K562 (cell line): ENCODE results near the gene MKNK1. TPM values are rescaled to one million over a fixed set of nuclear protein-coding genes. Genes with fewer than 3 reads are reported as not detected.

Experiments
- ATAC-seq: fragments of 200-7000 bp; cut with Tn5 transposase; 3 replicates; pipeline ENCODE4 v1.9.1; 2020; ENCODE audit warnings: moderate library complexity
- BruUV-seq: library from RNA; stranded (reverse); fragments of 400-500 nt; replicated peaks from 2 replicates; lab custom pipeline; 2021; lab: Mats Ljungman, UMichigan
- CTCF ChIA-PET: fragments of 300-600 bp; formaldehyde crosslinking; extraction: SDS; loops from one replicate; lab custom pipeline; 2021; ENCODE audit warnings: low intra/inter-chr PET ratio; lab: Yijun Ruan, JAX
- POLR2A ChIA-PET: fragments of 300-600, 350-650 bp; sonication (Branson Sonifier 250); formaldehyde crosslinking; extraction: SDS; loops from one replicate; lab custom pipeline; 2021; ENCODE audit warnings: antibody characterized with exemption, inconsistent platforms; lab: Yijun Ruan, JAX
- DNase-seq, 4 experiments: peaks; one replicate each; pipeline versions ENCODE4 v3.0.0 to v3.0.0-alpha.2; 2011 to 2018; ENCODE audit warnings: low spot score in 3 of 4, mixed read lengths in 3 of 4; ENCODE audit errors: extremely low read depth in 1 of 4
- FAIRE-seq: peaks from 2 replicates; lab custom pipeline; 2011; peaks lifted over from hg19 to GRCh38; lab: Jason Lieb, UNC
- H2AFZ ChIP-seq: 2 replicates; pipeline ENCODE4 v1.6.0; 2011; ENCODE audit warnings: low read depth, low read length, control low read depth, inconsistent platforms
- H3K27ac ChIP-seq: fragments of 200-600 bp; 3 replicates; pipeline ENCODE4 v1.8.0; 2011; ENCODE audit warnings: low read depth, mild to moderate bottlenecking, control low read depth, inconsistent platforms, low read length, moderate library complexity, mixed read lengths; ENCODE audit errors: extremely low read depth
- H3K27me3 ChIP-seq, 2 experiments: fragments of 300-600 bp in 1 of 2; 2 replicates in 1 of 2; 3 replicates in 1 of 2; pipeline versions ENCODE4 v1.6.0 to v1.8.0; 2011; ENCODE audit warnings: inconsistent platforms in 2 of 2, low read length in 2 of 2, mild to moderate bottlenecking in 1 of 2, mixed read lengths in 1 of 2, moderate library complexity in 1 of 2; ENCODE audit not compliant: control insufficient read depth in 2 of 2, insufficient read depth in 2 of 2
- H3K36me3 ChIP-seq: fragments of 300-600 bp; 3 replicates; pipeline ENCODE4 v1.8.0; 2011; ENCODE audit warnings: mild to moderate bottlenecking, low read length, inconsistent platforms; ENCODE audit not compliant: control insufficient read depth, insufficient read depth
- H3K4me1 ChIP-seq, 2 experiments: fragments of 200-600 bp in 1 of 2; replicated peaks in 1 of 2; 2 replicates in 1 of 2; 3 replicates in 1 of 2; pipeline versions ENCODE4 v1.5.1 to v1.8.0; 2011; ENCODE audit warnings: inconsistent platforms in 2 of 2, low read length in 2 of 2, mild to moderate bottlenecking in 1 of 2, mixed read lengths in 1 of 2, moderate library complexity in 1 of 2; ENCODE audit not compliant: control insufficient read depth in 2 of 2, insufficient read depth in 2 of 2
- H3K4me2 ChIP-seq: 2 replicates; pipeline ENCODE4 v1.6.1; 2011; ENCODE audit warnings: low read length, control low read depth, inconsistent platforms, mixed read lengths; ENCODE audit not compliant: insufficient read depth
- H3K4me3 ChIP-seq: fragments of 200-600 bp; sonication (generic), shearing (Covaris generic); 2 replicates; pipeline ENCODE4 v1.5.1; 2016; ENCODE audit warnings: control low read depth, inconsistent platforms
- H3K79me2 ChIP-seq: fragments of 200-600 bp; 3 replicates; pipeline ENCODE4 v1.8.0; 2011; ENCODE audit warnings: low read length, inconsistent platforms; ENCODE audit not compliant: control insufficient read depth, insufficient read depth
- H3K9ac ChIP-seq, 2 experiments: 2 replicates each; pipeline versions ENCODE4 v1.6.0 to v1.6.1; 2011; ENCODE audit warnings: low read depth in 2 of 2, low read length in 2 of 2, control low read depth in 1 of 2, inconsistent platforms in 1 of 2, mild to moderate bottlenecking in 1 of 2, mixed read lengths in 1 of 2; ENCODE audit not compliant: insufficient read depth in 1 of 2
- H3K9me1 ChIP-seq: one replicate; pipeline ENCODE4 v1.6.0; 2011; ENCODE audit warnings: inconsistent platforms, mild to moderate bottlenecking, low read length, moderate library complexity; ENCODE audit not compliant: control insufficient read depth, insufficient read depth
- H3K9me3 ChIP-seq: replicated peaks from 2 replicates; pipeline ENCODE4 v1.5.1; 2011; ENCODE audit warnings: low read depth, low read length, inconsistent platforms; ENCODE audit not compliant: control insufficient read depth, insufficient read depth
- H4K20me1 ChIP-seq: replicated peaks from 2 replicates; pipeline ENCODE4 v1.6.1; 2011; ENCODE audit warnings: low read length, inconsistent platforms, mixed read lengths; ENCODE audit not compliant: control insufficient read depth, insufficient read depth
- CBX8 ChIP-seq: fragments of 200-600 bp; sonication (generic); IDR thresholded peaks from 2 replicates; pipeline ENCODE4 v1.6.1; 2012; ENCODE audit warnings: borderline replicate concordance, mixed run types, low read depth, mild to moderate bottlenecking, moderate library complexity, mixed read lengths, low read length, control low read depth, inconsistent platforms; ENCODE audit not compliant: poor library complexity, severe bottlenecking; ENCODE audit errors: extremely low read depth
- FOXJ2 ChIP-seq: fragments of 200-800 bp; sonication (Bioruptor generic); IDR thresholded peaks from 2 replicates; pipeline ENCODE4 v1.6.1; 2016; ENCODE audit warnings: missing genetic modification characterization, missing compliant biosample characterization
- MCM7 ChIP-seq, 2 experiments: fragments of 450-650 bp; IDR thresholded peaks; 2 replicates each; pipeline ENCODE4 v1.6.1; 2016 to 2018
- NR2C2 ChIP-seq, 2 experiments: fragments of 200-800 bp in 1 of 2; sonication (Bioruptor generic) in 1 of 2; sonication (generic) in 1 of 2; formaldehyde crosslinking in 1 of 2; IDR thresholded peaks; 2 replicates each; pipeline versions ENCODE4 v1.6.1 to v1.8.0; 2016 to 2022; ENCODE audit warnings: mild to moderate bottlenecking in 1 of 2, missing compliant biosample characterization in 1 of 2, missing genetic modification characterization in 1 of 2, missing genetic modification reagents in 1 of 2
- POLR2H ChIP-seq: IDR thresholded peaks from 2 replicates; pipeline ENCODE4 v1.6.1; 2016; ENCODE audit warnings: missing genetic modification characterization, low read depth, mild to moderate bottlenecking, control low read depth, missing compliant biosample characterization, moderate library complexity
- TCF7L2 ChIP-seq: fragments of 150-350 bp; IDR thresholded peaks from 2 replicates; pipeline ENCODE4 v1.6.1; 2016; ENCODE audit warnings: low read depth, mild to moderate bottlenecking, low read length, moderate library complexity
- ZNF3 ChIP-seq: fragments of 250-450 bp; sonication (Bioruptor Pico); IDR thresholded peaks from 2 replicates; pipeline ENCODE4 v1.5.0; 2021; ENCODE audit warnings: mild to moderate bottlenecking, moderate library complexity
- ZNF764 ChIP-seq: fragments of 250-450 bp; sonication (Bioruptor Pico); IDR thresholded peaks from 2 replicates; pipeline ENCODE4 v1.4.0; 2020; ENCODE audit warnings: low read depth, mild to moderate bottlenecking, moderate library complexity
- WGBS: fragments of 100-300 bp; shearing (Covaris generic); methylation state at CpG from one replicate; pipeline ENCODE4 v1.1.6; 2016; ENCODE audit warnings: low coverage, mixed read lengths; ENCODE audit not compliant: insufficient coverage; ENCODE audit errors: missing lambda C conversion rate; 5-methylcytosine and 5-hydroxymethylcytosine counted together
- in situ Hi-C: fragments of 300-500 bp; cut with MboI; formaldehyde crosslinking; loops from 4 replicates; pipeline ENCODE4 v1.15.0; 2018; ENCODE audit warnings: inconsistent platforms, mixed read lengths
- intact Hi-C: fragments of 100-400 bp; cut with micrococcal nuclease; formaldehyde crosslinking; loops from 2 replicates; pipeline ENCODE4 v1.14.2; 2022
- polyA plus RNA-seq, 8 experiments: library from polyadenylated mRNA; depleted of rRNA in 4 of 8; stranded (reverse) in 5 of 8; unstranded in 3 of 8; fragments of >200 nt; fragmentation: Nextera tagmentation in 2 of 8; fragmentation: Illumina TruSeq in 1 of 8; extraction: Ambion mirVana in 2 of 8; extraction: Trizol in 1 of 8; gene quantifications; 2 replicates each; pipeline versions ENCODE4 v1.2.1 to v1.2.3, GENCODE V29; 2011 to 2014; ENCODE audit warnings: inconsistent platforms in 1 of 8, missing spikeins in 1 of 8
- total RNA-seq, 7 experiments: library from RNA; depleted of rRNA in 6 of 7; stranded (reverse); fragments of >200 nt in 6 of 7; fragmentation: Illumina TruSeq in 2 of 7; extraction: Trizol in 2 of 7; gene quantifications; 2 replicates each; pipeline versions ENCODE4 v1.2.1 to v1.2.3, GENCODE V29; 2011 to 2021; ENCODE audit warnings: low replicate concordance in 1 of 7
- TF ChIP-seq, protein P1 (sequence below): sonication (generic); formaldehyde crosslinking; IDR thresholded peaks from 2 replicates; pipeline ENCODE4 v1.8.0; 2022; ENCODE audit warnings: missing genetic modification reagents, mild to moderate bottlenecking, borderline replicate concordance
- TF ChIP-seq, protein P2 (sequence below): fragments of 450-650 bp; IDR thresholded peaks from 2 replicates; pipeline ENCODE4 v1.6.1; 2016; ENCODE audit warnings: low read depth, mild to moderate bottlenecking, moderate library complexity
- TF ChIP-seq, protein P3 (sequence below): fragments of 450-650 bp; formaldehyde crosslinking; IDR thresholded peaks from 2 replicates; pipeline ENCODE4 v1.4.0; 2020; ENCODE audit warnings: mild to moderate bottlenecking, moderate library complexity
- TF ChIP-seq, protein P4 (sequence below): fragments of 250-450 bp; sonication (Bioruptor Pico); IDR thresholded peaks from 2 replicates; pipeline ENCODE4 v1.6.1; 2021; ENCODE audit warnings: mild to moderate bottlenecking
- TF ChIP-seq, protein P5 (sequence below): sonication (generic); IDR thresholded peaks from 2 replicates; pipeline ENCODE4 v1.6.1; 2016
- TF ChIP-seq, protein P6 (sequence below): sonication (generic); formaldehyde crosslinking; IDR thresholded peaks from 2 replicates; pipeline ENCODE4 v1.8.1; 2022; ENCODE audit warnings: missing genetic modification reagents

Gene MKNK1
- total and polyA plus RNA-seq, 9 of the 15 experiments (the other 6 are each of a cell fraction or from before 2014, with no cell fraction given), result 27.7 to 51.3 (median 43.7) TPM

DNA sequence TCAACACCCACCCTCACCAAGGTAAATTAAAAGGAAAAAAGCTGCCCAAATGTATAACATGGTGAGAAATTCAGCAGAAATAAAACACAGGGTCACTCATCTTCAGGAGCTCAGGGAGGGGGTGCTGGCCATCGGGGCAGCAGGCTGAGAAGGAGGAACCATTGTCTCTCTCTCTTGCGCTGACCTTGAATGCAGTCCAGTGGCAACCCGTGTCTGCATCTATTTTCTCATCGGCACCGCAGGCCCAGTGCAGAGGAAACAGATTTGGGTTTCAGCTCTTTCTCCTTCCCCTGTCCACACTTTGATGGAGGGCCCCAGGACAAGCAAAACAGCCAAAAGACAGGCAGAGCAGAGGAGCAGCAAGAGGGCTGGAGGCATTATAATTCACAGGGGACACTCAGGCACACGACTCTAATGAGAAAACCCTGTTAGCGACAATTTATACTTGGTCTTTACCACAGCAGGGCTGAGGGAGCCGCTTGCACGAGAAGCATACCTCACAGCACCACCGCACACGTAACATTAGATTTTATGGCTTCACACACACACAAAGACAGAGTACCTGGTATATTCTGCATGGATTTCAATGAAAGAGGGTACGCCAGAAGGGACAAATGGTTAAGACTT, 18.6 kb downstream of the MKNK1 start:
- in situ Hi-C loops (no loop called here), intact Hi-C loops (no loop called here)
- Histone ChIP-seq H3K27ac (no peak overlapping the region), H2AFZ (no peak overlapping the region), H3K27me3 (no peaks in the 10 kb centered on the region), H3K36me3 (peaks cover 70% of the 10 kb centered on the region), H3K4me1 (peaks cover 10 to 36% of the 10 kb centered on the region in 2 experiments; a peak in 4 of 5 replicates), H4K20me1 (0 out of 2 replicates have a peak, but pooled peaks cover 4% of the 10 kb centered on the region), H3K9me1 (no peaks in the 10 kb centered on the region), H3K4me2 (no peak overlapping the region), H3K4me3 (no peak overlapping the region), H3K9ac (no peak overlapping the region), H3K9me3 (no peaks in the 10 kb centered on the region), H3K79me2 (no peaks in the 10 kb centered on the region)
- 88% methylated on average over 12 of the region's 12 CpGs for WGBS
- no peak for FAIRE-seq
- no TSS peak for BruUV-seq
- POLR2A ChIA-PET, result no interaction called here
- CTCF ChIA-PET, result no interaction called here
- DNase-seq, result no peak
- ATAC-seq, result no peak
- TF ChIP-seq ZNF764 (no peak), ZNF3 (CRISPR knock-in tag) (no peak), FOXJ2 (no peak), POLR2H (no peak), TCF7L2 (no peak), NR2C2 (CRISPR knock-in tag; IDR thresholded peaks at IDR 0.05) (no peak), NR2C2 (tag; IDR thresholded peaks at IDR 0.05) (no peak), CBX8 (no peak), MCM7 (IDR thresholded peaks at IDR 0.05) (no peak)
- TF ChIP-seq, protein P1, sequence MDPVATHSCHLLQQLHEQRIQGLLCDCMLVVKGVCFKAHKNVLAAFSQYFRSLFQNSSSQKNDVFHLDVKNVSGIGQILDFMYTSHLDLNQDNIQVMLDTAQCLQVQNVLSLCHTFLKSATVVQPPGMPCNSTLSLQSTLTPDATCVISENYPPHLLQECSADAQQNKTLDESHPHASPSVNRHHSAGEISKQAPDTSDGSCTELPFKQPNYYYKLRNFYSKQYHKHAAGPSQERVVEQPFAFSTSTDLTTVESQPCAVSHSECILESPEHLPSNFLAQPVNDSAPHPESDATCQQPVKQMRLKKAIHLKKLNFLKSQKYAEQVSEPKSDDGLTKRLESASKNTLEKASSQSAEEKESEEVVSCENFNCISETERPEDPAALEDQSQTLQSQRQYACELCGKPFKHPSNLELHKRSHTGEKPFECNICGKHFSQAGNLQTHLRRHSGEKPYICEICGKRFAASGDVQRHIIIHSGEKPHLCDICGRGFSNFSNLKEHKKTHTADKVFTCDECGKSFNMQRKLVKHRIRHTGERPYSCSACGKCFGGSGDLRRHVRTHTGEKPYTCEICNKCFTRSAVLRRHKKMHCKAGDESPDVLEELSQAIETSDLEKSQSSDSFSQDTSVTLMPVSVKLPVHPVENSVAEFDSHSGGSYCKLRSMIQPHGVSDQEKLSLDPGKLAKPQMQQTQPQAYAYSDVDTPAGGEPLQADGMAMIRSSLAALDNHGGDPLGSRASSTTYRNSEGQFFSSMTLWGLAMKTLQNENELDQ (CRISPR knock-in tag), result no peak
- TF ChIP-seq, protein P2, sequence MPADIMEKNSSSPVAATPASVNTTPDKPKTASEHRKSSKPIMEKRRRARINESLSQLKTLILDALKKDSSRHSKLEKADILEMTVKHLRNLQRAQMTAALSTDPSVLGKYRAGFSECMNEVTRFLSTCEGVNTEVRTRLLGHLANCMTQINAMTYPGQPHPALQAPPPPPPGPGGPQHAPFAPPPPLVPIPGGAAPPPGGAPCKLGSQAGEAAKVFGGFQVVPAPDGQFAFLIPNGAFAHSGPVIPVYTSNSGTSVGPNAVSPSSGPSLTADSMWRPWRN, result no peak
- TF ChIP-seq, protein P3, sequence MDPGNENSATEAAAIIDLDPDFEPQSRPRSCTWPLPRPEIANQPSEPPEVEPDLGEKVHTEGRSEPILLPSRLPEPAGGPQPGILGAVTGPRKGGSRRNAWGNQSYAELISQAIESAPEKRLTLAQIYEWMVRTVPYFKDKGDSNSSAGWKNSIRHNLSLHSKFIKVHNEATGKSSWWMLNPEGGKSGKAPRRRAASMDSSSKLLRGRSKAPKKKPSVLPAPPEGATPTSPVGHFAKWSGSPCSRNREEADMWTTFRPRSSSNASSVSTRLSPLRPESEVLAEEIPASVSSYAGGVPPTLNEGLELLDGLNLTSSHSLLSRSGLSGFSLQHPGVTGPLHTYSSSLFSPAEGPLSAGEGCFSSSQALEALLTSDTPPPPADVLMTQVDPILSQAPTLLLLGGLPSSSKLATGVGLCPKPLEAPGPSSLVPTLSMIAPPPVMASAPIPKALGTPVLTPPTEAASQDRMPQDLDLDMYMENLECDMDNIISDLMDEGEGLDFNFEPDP (CRISPR knock-in tag), result no peak
- TF ChIP-seq, protein P4, sequence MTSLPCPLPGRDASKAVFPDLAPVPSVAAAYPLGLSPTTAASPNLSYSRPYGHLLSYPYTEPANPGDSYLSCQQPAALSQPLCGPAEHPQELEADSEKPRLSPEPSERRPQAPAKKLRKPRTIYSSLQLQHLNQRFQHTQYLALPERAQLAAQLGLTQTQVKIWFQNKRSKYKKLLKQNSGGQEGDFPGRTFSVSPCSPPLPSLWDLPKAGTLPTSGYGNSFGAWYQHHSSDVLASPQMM (CRISPR knock-in tag), result no peak
- TF ChIP-seq, protein P5, sequence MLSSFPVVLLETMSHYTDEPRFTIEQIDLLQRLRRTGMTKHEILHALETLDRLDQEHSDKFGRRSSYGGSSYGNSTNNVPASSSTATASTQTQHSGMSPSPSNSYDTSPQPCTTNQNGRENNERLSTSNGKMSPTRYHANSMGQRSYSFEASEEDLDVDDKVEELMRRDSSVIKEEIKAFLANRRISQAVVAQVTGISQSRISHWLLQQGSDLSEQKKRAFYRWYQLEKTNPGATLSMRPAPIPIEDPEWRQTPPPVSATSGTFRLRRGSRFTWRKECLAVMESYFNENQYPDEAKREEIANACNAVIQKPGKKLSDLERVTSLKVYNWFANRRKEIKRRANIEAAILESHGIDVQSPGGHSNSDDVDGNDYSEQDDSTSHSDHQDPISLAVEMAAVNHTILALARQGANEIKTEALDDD, result no peak
- TF ChIP-seq, protein P6, sequence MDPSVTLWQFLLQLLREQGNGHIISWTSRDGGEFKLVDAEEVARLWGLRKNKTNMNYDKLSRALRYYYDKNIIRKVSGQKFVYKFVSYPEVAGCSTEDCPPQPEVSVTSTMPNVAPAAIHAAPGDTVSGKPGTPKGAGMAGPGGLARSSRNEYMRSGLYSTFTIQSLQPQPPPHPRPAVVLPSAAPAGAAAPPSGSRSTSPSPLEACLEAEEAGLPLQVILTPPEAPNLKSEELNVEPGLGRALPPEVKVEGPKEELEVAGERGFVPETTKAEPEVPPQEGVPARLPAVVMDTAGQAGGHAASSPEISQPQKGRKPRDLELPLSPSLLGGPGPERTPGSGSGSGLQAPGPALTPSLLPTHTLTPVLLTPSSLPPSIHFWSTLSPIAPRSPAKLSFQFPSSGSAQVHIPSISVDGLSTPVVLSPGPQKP (CRISPR knock-in tag), result no peak
